Bronchial epithelial cell (primary cell): Measurements from ENCODE around the gene GDF15. TPM values are rescaled to one million over a fixed set of nuclear protein-coding genes. Genes with fewer than 3 reads are reported as not detected.
A peak's percentile ranks its signal among the peaks of the same experiment; 100 is the strongest.
"Not testable (repeated sequence)": the region's sequence is repeated elsewhere in the genome, so short reads cannot be mapped to it uniquely, and the experiment has no call there.

ENCODE experiments used
- DNase-seq: peaks from one replicate; pipeline ENCODE4 v3.0.0-alpha.2; 2010; ENCODE audit warnings: low read depth
- FAIRE-seq: peaks from 2 replicates; lab custom pipeline; 2011; peaks lifted over from hg19 to GRCh38; lab: Jason Lieb, UNC
- H3K27me3 ChIP-seq: 2 replicates; pipeline ENCODE4 v1.5.1; 2011; ENCODE audit warnings: low read length; ENCODE audit not compliant: control insufficient read depth, insufficient read depth
- H3K36me3 ChIP-seq: 2 replicates; pipeline ENCODE4 v1.5.1; 2011; ENCODE audit warnings: low read length; ENCODE audit not compliant: control insufficient read depth, insufficient read depth
- H3K4me3 ChIP-seq: 2 replicates; pipeline ENCODE4 v1.5.1; 2011; ENCODE audit warnings: mild to moderate bottlenecking, low read depth, low read length, control low read depth
- total RNA-seq: library from RNA; depleted of rRNA; stranded (reverse); fragments of >200 nt; gene quantifications from 2 replicates; pipeline ENCODE4 v1.2.1, GENCODE V29; 2014
- TF ChIP-seq, protein P1 (sequence below): IDR thresholded peaks from 2 replicates; pipeline ENCODE4 v1.5.1; 2011; ENCODE audit warnings: mild to moderate bottlenecking, moderate library complexity, low read length, control low read depth, inconsistent platforms; ENCODE audit not compliant: insufficient read depth, severe bottlenecking

Gene GDF15
- total RNA-seq, 1 donor from 2014 or later, result 123 TPM

GRCh38 chr19:18342090-18342632, 43.8 kb upstream of the GDF15 start:
- Histone ChIP-seq H3K27me3 (peaks cover 1% of the 10 kb centered on the region), H3K4me3 (no peak overlapping the region), H3K36me3 (no peaks in the 10 kb centered on the region)
- no peak for DNase-seq
- TF ChIP-seq, protein P1, sequence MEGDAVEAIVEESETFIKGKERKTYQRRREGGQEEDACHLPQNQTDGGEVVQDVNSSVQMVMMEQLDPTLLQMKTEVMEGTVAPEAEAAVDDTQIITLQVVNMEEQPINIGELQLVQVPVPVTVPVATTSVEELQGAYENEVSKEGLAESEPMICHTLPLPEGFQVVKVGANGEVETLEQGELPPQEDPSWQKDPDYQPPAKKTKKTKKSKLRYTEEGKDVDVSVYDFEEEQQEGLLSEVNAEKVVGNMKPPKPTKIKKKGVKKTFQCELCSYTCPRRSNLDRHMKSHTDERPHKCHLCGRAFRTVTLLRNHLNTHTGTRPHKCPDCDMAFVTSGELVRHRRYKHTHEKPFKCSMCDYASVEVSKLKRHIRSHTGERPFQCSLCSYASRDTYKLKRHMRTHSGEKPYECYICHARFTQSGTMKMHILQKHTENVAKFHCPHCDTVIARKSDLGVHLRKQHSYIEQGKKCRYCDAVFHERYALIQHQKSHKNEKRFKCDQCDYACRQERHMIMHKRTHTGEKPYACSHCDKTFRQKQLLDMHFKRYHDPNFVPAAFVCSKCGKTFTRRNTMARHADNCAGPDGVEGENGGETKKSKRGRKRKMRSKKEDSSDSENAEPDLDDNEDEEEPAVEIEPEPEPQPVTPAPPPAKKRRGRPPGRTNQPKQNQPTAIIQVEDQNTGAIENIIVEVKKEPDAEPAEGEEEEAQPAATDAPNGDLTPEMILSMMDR, result no peak
- FAIRE-seq, result no peak

DNA sequence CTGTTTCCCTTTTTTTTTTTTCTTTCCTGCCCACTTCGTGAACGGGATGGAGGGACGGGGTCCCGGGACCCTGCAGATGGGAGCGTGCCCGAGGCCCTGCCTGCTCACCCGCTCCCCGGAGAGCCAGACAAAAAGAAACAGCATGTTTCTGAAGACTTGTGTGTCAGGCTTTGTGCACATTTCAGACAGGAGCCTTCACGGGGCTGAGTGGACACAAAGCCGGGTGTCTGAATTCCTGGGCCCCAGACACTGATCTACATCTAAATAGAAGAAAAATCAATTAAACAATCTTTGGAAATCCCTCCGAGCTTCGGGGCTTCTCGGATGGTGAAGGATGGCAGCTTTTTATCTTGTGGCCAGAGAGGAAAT, 41.4 kb upstream of the GDF15 start:
- no peaks in the 10 kb centered on the region for H3K27me3 ChIP-seq
- H3K36me3 ChIP-seq, result no peaks in the 10 kb centered on the region
- DNase-seq (no peak), FAIRE-seq (no peak)
- no peak overlapping the region for H3K4me3 ChIP-seq
- TF ChIP-seq, protein P1, result no peak

- FAIRE-seq (no peak), DNase-seq (no peak)
- TF ChIP-seq, protein P1, result no peak
- H3K4me3 ChIP-seq, result no peak overlapping the region
- no peaks in the 10 kb centered on the region for H3K36me3 ChIP-seq
- H3K27me3 ChIP-seq, result no peaks in the 10 kb centered on the region
These were observed 40.7 kb upstream of the GDF15 start for GRCh38 chr19:18345296-18345695.

- no peak overlapping the region for H3K4me3 ChIP-seq
- FAIRE-seq (peak; percentile 70), DNase-seq (peak; percentile 34)
- H3K36me3 ChIP-seq, result no peaks in the 10 kb centered on the region
- TF ChIP-seq, protein P1, result no peak
- H3K27me3 ChIP-seq, result no peaks in the 10 kb centered on the region
These were observed 39.9 kb upstream of the GDF15 start for GRCh38 chr19:18346091-18346490.

DNA sequence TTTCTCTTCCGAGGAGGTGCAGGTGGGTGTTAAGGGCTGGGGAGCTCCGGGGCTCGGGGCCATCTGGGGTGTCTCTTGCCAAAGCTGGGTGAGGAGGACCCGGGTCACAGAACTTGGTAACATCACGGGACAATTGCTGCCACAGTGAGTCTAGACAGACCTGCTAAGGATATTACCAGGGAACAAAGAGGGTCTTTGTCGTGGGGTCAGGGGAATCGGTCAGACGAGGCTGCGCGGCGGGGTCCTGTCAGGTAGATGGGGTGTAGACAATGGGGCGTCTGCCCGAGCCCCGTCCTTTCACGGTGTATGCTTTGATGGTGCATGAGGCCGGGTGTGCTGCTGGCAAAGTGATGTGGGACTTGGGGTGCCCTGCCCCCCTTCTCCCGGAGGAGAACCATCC, 37.8 kb upstream of the GDF15 start:
- no peak for DNase-seq
- no peaks in the 10 kb centered on the region for H3K27me3 ChIP-seq
- H3K4me3 ChIP-seq, result no peak overlapping the region
- no peak for FAIRE-seq
- no peaks in the 10 kb centered on the region for H3K36me3 ChIP-seq
- TF ChIP-seq, protein P1, result no peak

- H3K4me3 ChIP-seq, H3K27me3 ChIP-seq, FAIRE-seq, H3K36me3 ChIP-seq, DNase-seq: not testable (repeated sequence)
These were observed 37.1 kb upstream of the GDF15 start for GRCh38 chr19:18348818-18349339.
